Stomach (tissue), 4 donors: Measurements from ENCODE around the gene POLD4.

Source experiments
- EP300 ChIP-seq: sonication (generic); formaldehyde crosslinking; IDR thresholded peaks from one replicate; pipeline ENCODE4 v1.6.1; 2017; ENCODE audit warnings: antibody characterized with exemption
- POLR2A ChIP-seq, 4 donors: fragments of 450-650 bp; IDR thresholded peaks; one replicate each; pipeline ENCODE4 v1.6.1; 2016; ENCODE audit warnings: antibody characterized with exemption in 4 of 4, control low read depth in 2 of 4, mild to moderate bottlenecking in 1 of 4, moderate library complexity in 1 of 4
- TF ChIP-seq, protein P1 (sequence below), 7 experiments: fragments of 450-650 bp in 4 of 7; fragments of 200-600 bp in 3 of 7; sonication (generic) in 3 of 7; IDR thresholded peaks; one replicate each; pipeline ENCODE4 v1.5.1; 2016 to 2019; ENCODE audit warnings: antibody characterized with exemption in 7 of 7, control low read depth in 2 of 7, mild to moderate bottlenecking in 1 of 7

DNA sequence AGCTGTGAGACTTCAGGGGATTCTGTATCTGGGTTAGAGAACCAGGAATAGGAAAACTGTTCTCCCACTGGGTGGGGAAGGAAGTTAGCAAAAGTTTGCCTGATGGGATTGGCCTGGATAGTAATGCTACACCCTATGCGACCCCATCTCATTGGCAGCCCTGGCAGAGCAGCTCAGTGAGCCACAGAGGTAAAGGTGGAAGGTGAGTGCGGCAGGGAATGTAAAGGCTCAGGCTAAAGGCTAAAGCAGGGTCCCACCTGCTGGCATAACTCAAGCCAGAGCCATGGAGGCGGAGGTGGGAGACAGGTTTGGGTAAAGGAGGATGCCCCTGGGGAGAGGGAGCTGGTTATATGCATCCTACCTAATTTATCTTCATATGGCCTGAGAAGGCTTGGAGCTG is 31.3 kb downstream of the POLD4 start:
- TF ChIP-seq, protein P1, sequence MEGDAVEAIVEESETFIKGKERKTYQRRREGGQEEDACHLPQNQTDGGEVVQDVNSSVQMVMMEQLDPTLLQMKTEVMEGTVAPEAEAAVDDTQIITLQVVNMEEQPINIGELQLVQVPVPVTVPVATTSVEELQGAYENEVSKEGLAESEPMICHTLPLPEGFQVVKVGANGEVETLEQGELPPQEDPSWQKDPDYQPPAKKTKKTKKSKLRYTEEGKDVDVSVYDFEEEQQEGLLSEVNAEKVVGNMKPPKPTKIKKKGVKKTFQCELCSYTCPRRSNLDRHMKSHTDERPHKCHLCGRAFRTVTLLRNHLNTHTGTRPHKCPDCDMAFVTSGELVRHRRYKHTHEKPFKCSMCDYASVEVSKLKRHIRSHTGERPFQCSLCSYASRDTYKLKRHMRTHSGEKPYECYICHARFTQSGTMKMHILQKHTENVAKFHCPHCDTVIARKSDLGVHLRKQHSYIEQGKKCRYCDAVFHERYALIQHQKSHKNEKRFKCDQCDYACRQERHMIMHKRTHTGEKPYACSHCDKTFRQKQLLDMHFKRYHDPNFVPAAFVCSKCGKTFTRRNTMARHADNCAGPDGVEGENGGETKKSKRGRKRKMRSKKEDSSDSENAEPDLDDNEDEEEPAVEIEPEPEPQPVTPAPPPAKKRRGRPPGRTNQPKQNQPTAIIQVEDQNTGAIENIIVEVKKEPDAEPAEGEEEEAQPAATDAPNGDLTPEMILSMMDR (IDR thresholded peaks at IDR 0.05) = no peak
- TF ChIP-seq POLR2A (IDR thresholded peaks at IDR 0.05) = no peak
- no peak for TF ChIP-seq EP300
